ENCODE results near the gene MYO18A. TPM values are rescaled to one million over a fixed set of nuclear protein-coding genes. Genes with fewer than 3 reads are reported as not detected.
A peak's percentile ranks its signal among the peaks of the same experiment; 100 is the strongest.

The MYO18A gene
- total RNA-seq, 1 donor from 2014 or later = 317 TPM

- intact Hi-C loops (cut with DNase I) = loop anchor here (2.0 to 10.0 kb wide), 2 partner anchors 152 to 392 kb away; partner anchors contain the start of genes NEK8 and TLCD1
- DNase-seq (ENCODE audit: low spot score) = peak; percentile 92
Observed at GRCh38 chr17:29116804-29117753, 63.1 kb downstream of the MYO18A start.

DNA sequence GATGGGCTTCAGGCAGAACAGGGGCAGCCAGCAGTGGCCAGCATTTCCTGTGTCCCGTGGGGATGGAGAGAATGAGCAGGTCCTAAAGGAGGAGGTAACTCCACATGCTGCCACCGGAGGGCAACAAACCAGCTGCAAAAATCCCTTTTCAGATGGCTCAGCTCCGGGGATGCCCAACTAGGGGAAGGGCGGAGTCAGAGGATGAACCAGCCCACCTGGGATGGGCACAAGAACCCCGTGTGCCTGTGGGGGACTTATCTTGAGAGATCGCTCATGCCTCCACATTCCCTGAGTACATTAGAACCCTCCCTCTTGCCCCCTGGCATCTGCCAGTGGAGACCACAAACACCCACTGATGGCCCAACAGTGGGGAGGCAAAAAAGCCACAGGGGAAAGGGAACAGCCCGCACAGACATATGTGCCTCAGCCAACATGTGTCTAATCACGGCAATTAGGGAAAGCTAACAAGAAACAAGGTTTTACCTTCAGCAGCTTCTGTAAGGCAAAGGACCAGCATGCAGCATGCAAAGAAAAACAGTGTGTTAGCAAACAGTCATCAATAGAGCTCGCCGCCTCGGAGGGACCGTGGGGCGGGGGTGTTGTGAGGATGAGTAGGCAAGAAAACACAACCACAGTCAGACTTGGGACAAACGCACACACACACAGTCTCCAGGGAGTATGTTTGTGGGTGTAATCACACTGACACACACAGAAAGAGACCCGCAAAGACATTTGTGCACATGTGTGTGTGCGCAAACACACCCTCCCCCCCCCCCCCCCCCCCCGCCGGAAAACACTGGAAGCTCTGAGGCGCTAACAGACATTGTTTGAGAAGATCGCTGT, 64.0 kb downstream of the MYO18A start:
- intact Hi-C loops (cut with DNase I) = loop anchor here (2.0 to 10.0 kb wide), 2 partner anchors 151 to 391 kb away; partner anchors contain the start of genes NEK8 and TLCD1
- no peak for DNase-seq (ENCODE audit: low spot score)

DNA sequence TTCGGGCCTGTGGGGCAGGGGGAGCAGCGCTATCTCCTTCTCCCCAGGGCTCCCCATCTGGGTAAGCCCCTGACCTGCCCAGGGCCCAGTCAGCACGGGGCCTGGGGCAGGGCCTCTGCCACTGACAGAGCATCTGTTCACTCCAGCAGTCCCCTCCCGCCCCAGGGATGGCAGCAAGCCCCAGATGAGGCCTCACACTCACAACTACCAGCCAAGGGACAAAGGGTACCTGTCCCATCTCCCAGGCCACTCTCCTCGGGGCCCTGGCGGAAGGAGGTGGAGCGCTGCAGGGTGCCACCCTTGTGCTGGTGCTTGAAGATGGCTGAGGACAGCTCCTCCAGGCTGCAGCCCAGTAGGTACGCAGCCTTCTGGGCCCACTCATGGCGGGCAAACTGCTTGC, 64.8 kb downstream of the MYO18A start:
- intact Hi-C loops (cut with DNase I) = loop anchor here (10.0 kb wide), 1 partner anchor 391 kb away; the partner anchor contains the start of genes NEK8 and TLCD1
- no peak for DNase-seq (ENCODE audit: low spot score)

DNA sequence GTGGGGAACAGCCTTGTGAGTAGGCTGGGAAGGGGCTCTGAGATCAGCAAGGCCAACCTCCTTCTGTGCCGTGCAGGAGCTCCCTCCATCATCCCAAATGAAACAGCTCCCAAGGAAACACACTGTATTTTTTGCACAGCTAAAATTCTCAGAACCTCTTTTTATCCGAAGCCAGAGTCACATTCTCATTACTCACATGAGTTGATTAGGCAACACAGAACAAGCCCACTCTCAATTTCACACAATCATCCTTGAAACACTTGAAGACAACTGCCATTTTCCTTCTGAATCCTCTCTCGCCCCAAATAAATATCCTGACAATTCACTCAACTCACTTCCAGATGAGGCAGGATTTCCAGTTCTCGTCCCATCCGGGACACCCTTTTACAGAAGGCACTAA, 66.1 kb downstream of the MYO18A start:
- DNase-seq (ENCODE audit: low spot score) = no peak
- intact Hi-C loops (cut with DNase I) = loop anchor here (10.0 kb wide), 1 partner anchor 389 kb away; the partner anchor contains the start of genes NEK8 and TLCD1

DNA sequence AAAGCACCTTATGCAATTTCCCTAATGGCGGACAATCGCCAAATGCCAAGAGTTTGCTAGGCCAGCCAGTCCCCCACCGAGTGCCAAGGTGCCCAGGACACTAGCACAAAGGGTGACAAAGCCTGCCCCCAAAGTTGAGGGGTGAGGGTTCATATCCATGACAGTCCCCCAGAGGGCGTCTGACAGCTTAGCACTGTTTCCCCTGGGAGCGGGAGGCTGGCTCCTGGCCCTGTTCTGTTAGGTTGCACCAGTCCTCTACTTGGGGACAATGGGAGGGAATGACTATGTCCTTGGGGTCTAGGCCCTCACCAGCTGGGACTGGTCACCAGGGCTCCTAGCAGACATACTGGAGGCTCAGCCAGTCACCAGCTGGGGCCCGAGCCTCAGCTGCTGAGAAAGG, 66.9 kb downstream of the MYO18A start:
- no peak for DNase-seq (ENCODE audit: low spot score)
- intact Hi-C loops (cut with DNase I) = loop anchor here (10.0 kb wide), 1 partner anchor 389 kb away; the partner anchor contains the start of genes NEK8 and TLCD1

- DNase-seq (ENCODE audit: low spot score) = no peak
- intact Hi-C loops (cut with DNase I) = loop anchor here (10.0 kb wide), 1 partner anchor 388 kb away; the partner anchor contains the start of genes NEK8 and TLCD1
Observed at GRCh38 chr17:29112771-29113295, 67.4 kb downstream of the MYO18A start.

DNA sequence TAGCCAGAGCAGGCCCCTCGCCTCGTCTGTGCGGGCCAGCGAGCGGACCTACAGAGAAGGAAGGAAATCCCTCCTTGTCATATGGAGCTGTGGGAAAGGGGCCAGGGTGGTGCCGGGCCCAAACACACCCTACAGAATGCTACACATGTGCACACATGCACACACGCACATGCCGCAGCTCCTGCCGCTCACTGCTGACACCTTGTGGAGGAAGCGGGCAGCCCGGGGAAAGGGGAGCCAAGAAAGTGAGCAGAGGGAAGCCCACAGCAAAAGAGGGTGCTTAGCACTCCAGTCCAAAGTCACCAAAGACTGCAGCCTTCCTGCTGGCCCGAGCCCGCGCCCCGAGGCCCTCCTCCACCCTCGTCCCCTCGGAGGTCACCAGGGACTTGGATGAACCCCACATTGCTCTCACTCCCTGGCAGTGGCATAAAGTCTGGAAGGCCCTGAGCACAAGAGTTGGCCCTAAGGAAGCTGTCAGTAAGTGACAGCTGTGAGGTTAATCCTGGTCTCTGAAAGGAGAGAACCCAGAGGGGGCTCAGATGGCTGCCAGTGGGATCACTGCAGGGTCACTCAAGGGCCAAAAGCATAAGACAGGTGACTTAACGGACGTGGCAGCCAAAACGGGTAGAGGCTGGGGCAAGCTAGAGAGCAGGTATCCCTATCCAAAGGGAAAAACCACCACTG, 68.2 kb downstream of the MYO18A start:
- intact Hi-C loops (cut with DNase I) = loop anchor here (10.0 kb wide), 1 partner anchor 387 kb away; the partner anchor contains the start of genes NEK8 and TLCD1

DNA sequence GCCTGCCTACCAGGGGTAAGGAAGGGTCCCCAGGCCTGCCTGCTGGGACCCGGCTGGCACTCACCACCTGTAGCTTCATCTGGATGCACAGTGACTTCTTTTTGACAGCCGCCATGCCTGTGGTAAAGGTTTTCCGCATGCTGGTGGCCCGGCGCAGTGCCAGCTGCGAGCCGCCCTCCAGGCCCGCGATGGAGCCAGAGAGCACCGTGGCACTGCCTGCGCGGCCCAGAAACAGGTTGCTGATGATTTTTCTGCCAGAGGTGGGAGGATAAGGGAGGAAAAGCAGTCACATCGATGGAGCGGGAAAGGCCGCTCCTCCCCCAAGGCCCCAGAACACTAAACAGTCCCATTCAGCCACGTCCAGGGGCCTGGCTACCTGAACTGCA, 69.8 kb downstream of the MYO18A start:
- no peak for DNase-seq (ENCODE audit: low spot score)
- intact Hi-C loops (cut with DNase I) = loop anchor here (10.0 kb wide), 1 partner anchor 386 kb away; the partner anchor contains the start of genes NEK8 and TLCD1

More for the DNA sequence above, 68.2 kb downstream of the MYO18A start:
- DNase-seq (ENCODE audit: low spot score) = peak; percentile 86

- DNase-seq (ENCODE audit: low spot score) = no peak
- intact Hi-C loops (cut with DNase I) = loop anchor here (10.0 kb wide), 1 partner anchor 385 kb away; the partner anchor contains the start of genes NEK8 and TLCD1
Observed at GRCh38 chr17:29109477-29110371, 70.5 kb downstream of the MYO18A start.

- intact Hi-C loops (cut with DNase I) = no loop called here
- DNase-seq (ENCODE audit: low spot score) = no peak
Observed at GRCh38 chr17:29108823-29109476, 71.2 kb downstream of the MYO18A start.

GRCh38 chr17:29107933-29108822, 72.0 kb downstream of the MYO18A start:
- intact Hi-C loops (cut with DNase I) = no loop called here
- DNase-seq (ENCODE audit: low spot score) = no peak

GRCh38 chr17:29107084-29107483, 73.1 kb downstream of the MYO18A start:
- intact Hi-C loops (cut with DNase I) = no loop called here

GRCh38 chr17:29103341-29103740, 76.9 kb downstream of the MYO18A start:
- no peak for DNase-seq (ENCODE audit: low spot score)
- intact Hi-C loops (cut with DNase I) = no loop called here

More at GRCh38 chr17:29107084-29107483, 73.1 kb downstream of the MYO18A start:
- no peak for DNase-seq (ENCODE audit: low spot score)

GRCh38 chr17:29102741-29103181, 77.4 kb downstream of the MYO18A start:
- intact Hi-C loops (cut with DNase I) = no loop called here
- DNase-seq (ENCODE audit: low spot score) = no peak

- intact Hi-C loops (cut with DNase I) = no loop called here
- no peak for DNase-seq (ENCODE audit: low spot score)
Observed at GRCh38 chr17:29102046-29102445, 78.2 kb downstream of the MYO18A start.

DNA sequence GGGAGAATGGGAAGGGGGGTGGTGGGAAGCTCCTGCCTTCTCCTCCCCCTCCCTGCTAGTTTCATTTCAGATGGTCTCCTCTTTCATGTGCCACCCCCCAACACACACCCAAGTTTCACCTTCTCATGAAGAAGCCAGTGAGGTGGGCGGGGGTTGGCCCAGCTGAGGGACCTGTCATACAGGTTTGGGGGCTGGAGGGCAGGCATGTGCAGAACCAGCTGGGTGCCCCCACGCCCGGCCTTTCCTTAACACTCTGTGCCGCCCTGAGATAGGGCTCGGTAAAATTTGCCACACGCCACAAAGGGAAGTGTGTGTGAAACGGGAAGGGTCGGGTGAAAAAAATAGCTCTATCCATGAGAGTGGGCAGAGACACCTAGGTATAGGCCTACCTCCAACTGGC, 79.9 kb downstream of the MYO18A start:
- intact Hi-C loops (cut with DNase I) = no loop called here
- no peak for DNase-seq (ENCODE audit: low spot score)

All from cardiac septum (tissue), 1 donor.